GM23338 (cell line): ENCODE measurements around the gene CDYL2. TPM values are rescaled to one million over a fixed set of nuclear protein-coding genes. Genes with fewer than 3 reads are reported as not detected.

ENCODE experiments used
- ATAC-seq: fragments of 200-7000 bp; cut with Tn5 transposase; 3 replicates; pipeline ENCODE4 v1.9.1; 2020
- DNase-seq: peaks from one replicate; pipeline ENCODE4 v3.0.0-alpha.2; 2015; ENCODE audit warnings: low spot score
- H2AFZ ChIP-seq: fragments of 200-600 bp; sonication (generic); 2 replicates; pipeline ENCODE4 v1.8.0; 2016; ENCODE audit warnings: antibody characterized with exemption, mild to moderate bottlenecking, moderate library complexity
- H3F3A ChIP-seq: fragments of 200-600 bp; sonication (generic); replicated peaks from 2 replicates; pipeline ENCODE4 v1.8.0; 2017; ENCODE audit warnings: antibody characterized with exemption, mixed run types, low read depth
- H3K27ac ChIP-seq: fragments of 200-600 bp; sonication (generic); 2 replicates; pipeline ENCODE4 v1.6.1; 2016; ENCODE audit warnings: low read depth
- H3K27me3 ChIP-seq: fragments of 200-600 bp; sonication (generic); 2 replicates; pipeline ENCODE4 v1.8.0; 2016; ENCODE audit warnings: mild to moderate bottlenecking, mixed run types, moderate library complexity; ENCODE audit not compliant: insufficient read depth
- H3K36me3 ChIP-seq: fragments of 200-600 bp; sonication (generic); 2 replicates; pipeline ENCODE4 v1.8.0; 2016; ENCODE audit warnings: mild to moderate bottlenecking; ENCODE audit not compliant: insufficient read depth
- H3K4me1 ChIP-seq: fragments of 200-600 bp; sonication (generic); 2 replicates; pipeline ENCODE4 v1.8.0; 2016; ENCODE audit warnings: mild to moderate bottlenecking, moderate library complexity; ENCODE audit not compliant: insufficient read depth
- H3K4me2 ChIP-seq: fragments of 200-600 bp; sonication (generic); 2 replicates; pipeline ENCODE4 v1.7.1; 2017; ENCODE audit warnings: mixed run types
- H3K4me3 ChIP-seq: fragments of 200-600 bp; sonication (generic); 2 replicates; pipeline ENCODE4 v1.6.1; 2016; ENCODE audit warnings: mixed run types
- H3K79me2 ChIP-seq: fragments of 200-600 bp; sonication (generic); replicated peaks from 2 replicates; pipeline ENCODE4 v1.8.0; 2017; ENCODE audit warnings: mild to moderate bottlenecking; ENCODE audit not compliant: insufficient read depth
- H3K9me2 ChIP-seq: fragments of 200-600 bp; sonication (generic); 2 replicates; pipeline ENCODE4 v1.8.0; 2017; ENCODE audit not compliant: insufficient read depth
- H4K20me1 ChIP-seq: fragments of 200-600 bp; sonication (generic); replicated peaks from 2 replicates; pipeline ENCODE4 v1.8.0; 2017; ENCODE audit warnings: mild to moderate bottlenecking; ENCODE audit not compliant: insufficient read depth
- H3K27ac Mint-ChIP-seq: 2 replicates; pipeline ENCODE4 v1.8.0; 2020; ENCODE audit warnings: inconsistent platforms, mild to moderate bottlenecking, moderate library complexity, mixed read lengths
- H3K27me3 Mint-ChIP-seq: 3 replicates; pipeline ENCODE4 v1.8.0; 2022; ENCODE audit warnings: low read depth, mild to moderate bottlenecking, moderate library complexity, mixed read lengths, inconsistent platforms; ENCODE audit not compliant: insufficient read depth, poor library complexity
- H3K36me3 Mint-ChIP-seq: 3 replicates; pipeline ENCODE4 v1.8.0; 2021; ENCODE audit warnings: low read depth, mild to moderate bottlenecking, inconsistent platforms, moderate library complexity, mixed read lengths
- H3K4me1 Mint-ChIP-seq: 3 replicates; pipeline ENCODE4 v1.8.0; 2020; ENCODE audit warnings: mild to moderate bottlenecking, inconsistent platforms, mixed read lengths
- H3K4me3 Mint-ChIP-seq: 3 replicates; pipeline ENCODE4 v1.8.0; 2021; ENCODE audit warnings: moderate library complexity, mild to moderate bottlenecking, inconsistent platforms, mixed read lengths
- H3K9me3 Mint-ChIP-seq: 3 replicates; pipeline ENCODE4 v1.8.0; 2020; ENCODE audit warnings: moderate library complexity, mild to moderate bottlenecking, inconsistent platforms, mixed read lengths
- CREB1 ChIP-seq: fragments of 250-450 bp; sonication (Bioruptor Pico); IDR thresholded peaks from 2 replicates; pipeline ENCODE4 v1.5.0; 2020; ENCODE audit warnings: low read depth, mild to moderate bottlenecking, moderate library complexity
- CTCF ChIP-seq, 2 experiments: fragments of 200-600 bp in 1 of 2; sonication (generic) in 1 of 2; conservative IDR thresholded peaks; 2 replicates each; pipeline versions ENCODE4 v1.5.1 to v1.6.1; 2016 to 2017; ENCODE audit warnings: antibody characterized with exemption in 2 of 2, low read depth in 2 of 2, mild to moderate bottlenecking in 2 of 2, moderate library complexity in 1 of 2
- ETS1 ChIP-seq: IDR thresholded peaks from 2 replicates; pipeline ENCODE4 v1.6.1; 2016; ENCODE audit warnings: antibody characterized with exemption
- EZH2 ChIP-seq: fragments of 200-600 bp; sonication (generic); IDR thresholded peaks from one replicate; pipeline ENCODE4 v1.8.0; 2017; ENCODE audit warnings: antibody characterized with exemption, mild to moderate bottlenecking, low read depth; ENCODE audit not compliant: unreplicated experiment
- EZH2phosphoT487 ChIP-seq: fragments of 200-600 bp; sonication (generic); IDR thresholded peaks from one replicate; pipeline ENCODE4 v1.8.1; 2018; ENCODE audit warnings: antibody characterized with exemption; ENCODE audit not compliant: unreplicated experiment
- JUNB ChIP-seq: IDR thresholded peaks from one replicate; pipeline ENCODE4 v1.6.1; 2016; ENCODE audit warnings: antibody characterized with exemption; ENCODE audit not compliant: unreplicated experiment
- NANOG ChIP-seq: IDR thresholded peaks from 2 replicates; pipeline ENCODE4 v1.6.1; 2016; ENCODE audit warnings: antibody characterized with exemption, borderline replicate concordance
- POLR2AphosphoS5 ChIP-seq: IDR thresholded peaks from 2 replicates; pipeline ENCODE4 v1.6.1; 2016; ENCODE audit warnings: antibody characterized with exemption, low read depth
- REST ChIP-seq: IDR thresholded peaks from one replicate; pipeline ENCODE4 v1.6.1; 2018; ENCODE audit warnings: antibody characterized with exemption; ENCODE audit not compliant: unreplicated experiment
- STAT1 ChIP-seq: IDR thresholded peaks from one replicate; pipeline ENCODE4 v1.6.1; 2016; ENCODE audit warnings: antibody characterized with exemption; ENCODE audit not compliant: unreplicated experiment
- ZNF114 ChIP-seq: fragments of 250-450 bp; sonication (Bioruptor Pico); IDR thresholded peaks from 2 replicates; pipeline ENCODE4 v1.5.0; 2020; ENCODE audit warnings: mild to moderate bottlenecking, moderate library complexity
- ZNF331 ChIP-seq: fragments of 250-450 bp; sonication (Bioruptor Pico); IDR thresholded peaks from 2 replicates; pipeline ENCODE4 v1.5.0; 2020; ENCODE audit warnings: low read depth, mild to moderate bottlenecking, moderate library complexity
- ZNF462 ChIP-seq: fragments of 250-450 bp; sonication (Bioruptor Pico); IDR thresholded peaks from 2 replicates; pipeline ENCODE4 v1.5.0; 2020; ENCODE audit warnings: mild to moderate bottlenecking, moderate library complexity
- polyA plus RNA-seq: library from polyadenylated mRNA; unstranded; fragments of >200 nt; fragmentation: Nextera tagmentation; extraction: Ambion mirVana; gene quantifications from 2 replicates; pipeline ENCODE4 v1.2.1, GENCODE V29; 2016
- total RNA-seq: library from RNA; depleted of rRNA; stranded (reverse); fragments of >200 nt; shearing (Covaris generic); gene quantifications from 2 replicates; pipeline ENCODE4 v1.2.3, GENCODE V29; 2014

CDYL2 gene
- total and polyA plus RNA-seq, 2 experiments from 2014 or later, result 0.82 to 4.3 TPM

GRCh38 chr16:80611171-80611929 is 193.0 kb downstream of the CDYL2 start:
- no peak overlapping the region for H3K4me2 ChIP-seq

More at GRCh38 chr16:80611171-80611929, 193.0 kb downstream of the CDYL2 start:
- Histone ChIP-seq H2AFZ (no peak overlapping the region), H3K36me3 (no peaks in the 10 kb centered on the region), H3F3A (no peaks in the 10 kb centered on the region), H3K4me3 (no peak overlapping the region), H3K9me2 (no peaks in the 10 kb centered on the region), H3K27me3 (no peaks in the 10 kb centered on the region), H3K27ac (no peak overlapping the region), H3K4me1 (no peaks in the 10 kb centered on the region), H4K20me1 (no peaks in the 10 kb centered on the region), H3K79me2 (no peaks in the 10 kb centered on the region)
- TF ChIP-seq NANOG (no peak), ZNF462 (no peak), REST (no peak), EZH2phosphoT487 (no peak), ETS1 (no peak), STAT1 (no peak), JUNB (no peak), CTCF (conservative IDR thresholded peaks at IDR 0.05; ENCODE audit: low read depth in 2 of 2) (no peak), EZH2 (no peak), POLR2AphosphoS5 (no peak), ZNF114 (CRISPR knock-in tag) (no peak), CREB1 (CRISPR knock-in tag) (no peak), ZNF331 (CRISPR knock-in tag) (no peak)
- DNase-seq (no peak), ATAC-seq (no peak)
- H3K36me3 Mint-ChIP-seq, result 0 out of 3 replicates have a peak, but pooled peaks cover 2% of the 10 kb centered on the region
- H3K27me3 Mint-ChIP-seq, result peaks cover 10% of the 10 kb centered on the region
- no peak overlapping the region for H3K27ac Mint-ChIP-seq
- H3K9me3 Mint-ChIP-seq, result peaks cover 21% of the 10 kb centered on the region
- no peak overlapping the region for H3K4me3 Mint-ChIP-seq
- H3K4me1 Mint-ChIP-seq, result peaks cover 8% of the 10 kb centered on the region
